Endothelial cell of umbilical vein (primary cell): ENCODE results near the gene PPIL6. TPM values are rescaled to one million over a fixed set of nuclear protein-coding genes. Genes with fewer than 3 reads are reported as not detected.

Experiments
- BruUV-seq: library from RNA; stranded (reverse); fragments of 400-500 nt; replicated peaks from 2 replicates; lab custom pipeline; 2021; lab: Mats Ljungman, UMichigan
- CTCF ChIA-PET: fragments of 300-600, 350-600 bp; sonication (Branson Sonifier 250); formaldehyde crosslinking; loops from one replicate; lab custom pipeline; 2021; ENCODE audit warnings: antibody characterized with exemption, inconsistent platforms; lab: Charles Lee
- POLR2A ChIA-PET: fragments of 300-600, 350-600 bp; sonication (Branson Sonifier 250); formaldehyde crosslinking; loops from one replicate; lab custom pipeline; 2021; ENCODE audit warnings: antibody characterized with exemption, inconsistent platforms; lab: Charles Lee
- DNase-seq: peaks from one replicate; pipeline ENCODE4 v3.0.0-alpha.2; 2011; ENCODE audit warnings: low read depth, low spot score
- FAIRE-seq: peaks from 2 replicates; lab custom pipeline; 2011; peaks lifted over from hg19 to GRCh38; lab: Jason Lieb, UNC
- H2AFZ ChIP-seq: 2 replicates; pipeline ENCODE4 v1.6.0; 2012; ENCODE audit warnings: low read depth, low read length, control low read depth, inconsistent platforms
- H3K27ac ChIP-seq: 2 replicates; pipeline ENCODE4 v1.5.1; 2011; ENCODE audit warnings: low read depth, mild to moderate bottlenecking, control low read depth, low read length, moderate library complexity; ENCODE audit not compliant: insufficient read depth
- H3K27me3 ChIP-seq, 2 experiments: 2 replicates each; pipeline versions ENCODE4 v1.6.0 to v1.6.1; 2011; ENCODE audit warnings: low read length in 2 of 2, mixed read lengths in 1 of 2; ENCODE audit not compliant: control insufficient read depth in 2 of 2, insufficient read depth in 2 of 2
- H3K36me3 ChIP-seq, 2 experiments: 2 replicates in 1 of 2; 3 replicates in 1 of 2; pipeline ENCODE4 v1.5.1; 2011; ENCODE audit warnings: low read length in 2 of 2, mild to moderate bottlenecking in 1 of 2, moderate library complexity in 1 of 2; ENCODE audit not compliant: control insufficient read depth in 2 of 2, insufficient read depth in 2 of 2; ENCODE audit errors: extremely low read depth in 1 of 2
- H3K4me1 ChIP-seq: 3 replicates; pipeline ENCODE4 v1.5.1; 2011; ENCODE audit warnings: mild to moderate bottlenecking, low read length; ENCODE audit not compliant: control insufficient read depth, insufficient read depth; ENCODE audit errors: extremely low read depth
- H3K4me2 ChIP-seq: 2 replicates; pipeline ENCODE4 v1.6.1; 2011; ENCODE audit warnings: low read length, control low read depth, mixed read lengths; ENCODE audit not compliant: insufficient read depth
- H3K4me3 ChIP-seq, 3 experiments: fragments of 200-600 bp in 1 of 3; sonication (generic), shearing (Covaris generic) in 1 of 3; replicated peaks in 1 of 3; 2 replicates each; pipeline ENCODE4 v1.5.1; 2011 to 2016; ENCODE audit warnings: control low read depth in 3 of 3, low read length in 3 of 3, mild to moderate bottlenecking in 2 of 3, inconsistent platforms in 1 of 3, low read depth in 1 of 3, moderate library complexity in 1 of 3; ENCODE audit not compliant: insufficient read depth in 1 of 3
- H3K79me2 ChIP-seq: 2 replicates; pipeline ENCODE4 v1.6.0; 2012; ENCODE audit warnings: low read length, inconsistent platforms; ENCODE audit not compliant: control insufficient read depth, insufficient read depth
- H3K9ac ChIP-seq: replicated peaks from 2 replicates; pipeline ENCODE3; 2011; ENCODE audit warnings: low read length, control low read depth; ENCODE audit not compliant: insufficient read depth; ENCODE audit errors: extremely low read depth
- H3K9me1 ChIP-seq: replicated peaks from 3 replicates; pipeline ENCODE4 v1.6.0; 2011; ENCODE audit warnings: mild to moderate bottlenecking, low read length; ENCODE audit not compliant: control insufficient read depth, insufficient read depth; ENCODE audit errors: extremely low read depth
- H3K9me3 ChIP-seq: replicated peaks from 2 replicates; pipeline ENCODE4 v1.5.1; 2012; ENCODE audit warnings: low read length, inconsistent platforms; ENCODE audit not compliant: control insufficient read depth, insufficient read depth
- H4K20me1 ChIP-seq: replicated peaks from 2 replicates; pipeline ENCODE3; 2011; ENCODE audit warnings: mild to moderate bottlenecking, low read length; ENCODE audit not compliant: control insufficient read depth, insufficient read depth; ENCODE audit errors: extremely low read depth
- EZH2 ChIP-seq: IDR thresholded peaks from 2 replicates; pipeline ENCODE4 v1.6.1; 2012; ENCODE audit warnings: borderline replicate concordance, low read depth, mild to moderate bottlenecking, moderate library complexity, low read length, inconsistent platforms; ENCODE audit not compliant: severe bottlenecking
- FOS ChIP-seq: IDR thresholded peaks from 2 replicates; pipeline ENCODE4 v1.6.1; 2011; ENCODE audit warnings: mild to moderate bottlenecking, low read length, moderate library complexity, borderline replicate concordance; ENCODE audit not compliant: insufficient read depth
- GATA2 ChIP-seq: IDR thresholded peaks from 2 replicates; pipeline ENCODE4 v1.7.0; 2011; ENCODE audit warnings: low read depth, mild to moderate bottlenecking, moderate library complexity, mixed read lengths, low read length; ENCODE audit not compliant: insufficient read length, insufficient read depth
- JUN ChIP-seq: IDR thresholded peaks from 2 replicates; pipeline ENCODE4 v1.6.1; 2011; ENCODE audit warnings: borderline replicate concordance, low read depth; ENCODE audit not compliant: insufficient read length, insufficient read depth
- MYC ChIP-seq: IDR thresholded peaks from one replicate; pipeline ENCODE4 v1.6.1; 2011; ENCODE audit warnings: mild to moderate bottlenecking, low read depth, low read length
- POLR2A ChIP-seq: IDR thresholded peaks from 2 replicates; pipeline ENCODE4 v1.6.1; 2012; ENCODE audit warnings: low read depth, mild to moderate bottlenecking, control low read depth, low read length
- POLR2AphosphoS5 ChIP-seq: IDR thresholded peaks from 2 replicates; pipeline ENCODE4 v1.6.1; 2012; ENCODE audit warnings: low read depth, mild to moderate bottlenecking, control low read depth, low read length, moderate library complexity; ENCODE audit not compliant: insufficient read depth
- dilution Hi-C: fragments of 300-500 bp; cut with MboI; formaldehyde crosslinking; loops from one replicate; pipeline ENCODE4 v1.15.0; 2019; ENCODE audit warnings: low sequenced_read_pairs; ENCODE audit not compliant: extremely low pct_ligation_motif_present
- intact Hi-C: fragments of 100-400 bp; cut with micrococcal nuclease; formaldehyde crosslinking; loops from one replicate; pipeline ENCODE4 v1.10.0; 2022
- polyA plus RNA-seq, 4 experiments: library from polyadenylated mRNA; depleted of rRNA in 3 of 4; stranded (reverse) in 3 of 4; unstranded in 1 of 4; fragments of >200 nt; gene quantifications; 2 replicates each; pipeline versions ENCODE4 v1.2.1 to v1.2.3, GENCODE V29; 2011 to 2012; ENCODE audit warnings: missing spikeins in 1 of 4
- total RNA-seq: library from RNA; stranded (reverse); gene quantifications from 2 replicates; pipeline ENCODE4 v1.2.3, GENCODE V29; 2021
- TF ChIP-seq, protein P1 (sequence below): IDR thresholded peaks from 2 replicates; pipeline ENCODE4 v1.6.1; 2011; ENCODE audit not compliant: insufficient read depth, insufficient read length
- TF ChIP-seq, protein P2 (sequence below), 2 donors: IDR thresholded peaks; 1 replicate in 1 of 2; 2 replicates in 1 of 2; pipeline ENCODE4 v1.5.1; 2011; ENCODE audit warnings: low read length in 2 of 2, mild to moderate bottlenecking in 2 of 2, moderate library complexity in 2 of 2, control low read depth in 1 of 2, inconsistent platforms in 1 of 2, low read depth in 1 of 2; ENCODE audit not compliant: insufficient read depth in 1 of 2; ENCODE audit errors: extremely low read depth in 1 of 2

PPIL6 gene
- total and polyA plus RNA-seq, 2 donors (not counting 3 experiments of a cell fraction or from before 2014, with no cell fraction given) = 0.11 to 0.33 TPM

DNA sequence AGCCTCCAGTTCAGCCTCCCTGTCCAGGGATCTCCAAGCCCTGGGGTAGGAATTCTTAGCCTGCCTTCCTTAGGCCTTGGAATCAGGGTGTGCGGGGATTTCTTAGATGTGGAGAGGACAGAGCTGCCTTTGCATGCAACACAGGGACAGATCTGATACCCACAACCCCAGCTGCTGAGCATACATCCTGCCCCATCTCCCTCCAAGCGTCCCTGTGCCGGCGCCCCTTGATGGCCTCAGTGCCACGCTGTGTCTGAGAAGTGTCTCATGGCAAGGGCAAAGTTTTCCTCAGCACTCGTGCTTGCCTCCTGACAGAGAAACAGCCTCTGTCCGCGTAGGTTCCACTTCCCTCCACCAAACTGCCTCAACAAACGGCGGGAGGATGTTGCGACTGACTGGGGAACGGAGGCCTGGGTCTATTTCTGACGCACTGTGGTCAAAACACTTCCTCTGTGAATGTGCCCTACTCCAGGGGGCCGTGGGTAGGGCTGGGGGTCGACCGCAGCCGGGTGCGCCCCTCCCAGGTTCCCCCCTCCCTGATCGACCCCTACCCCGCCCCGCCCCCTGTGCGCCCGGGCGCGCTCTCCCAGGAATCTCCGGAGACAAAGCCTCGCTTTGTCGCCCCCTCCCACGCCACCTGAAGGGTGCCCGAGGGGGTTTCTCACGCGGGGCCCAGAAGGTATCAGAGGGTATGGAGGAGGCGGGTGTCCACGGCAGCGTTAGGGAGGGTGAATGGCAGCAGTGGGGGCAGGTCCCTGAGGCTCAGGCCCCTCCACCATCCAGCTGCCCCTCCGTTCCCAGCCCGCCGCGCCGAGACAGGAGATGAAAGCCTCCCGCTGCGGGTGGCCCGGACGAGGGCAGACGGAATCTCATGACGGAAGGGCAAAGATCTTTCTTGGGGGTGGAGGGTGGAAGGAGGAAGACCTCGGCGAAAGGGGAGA, 14.3 kb upstream of the PPIL6 start:
- dilution Hi-C loops (no loop called here), intact Hi-C loops (loop anchor here (1.0 kb wide), 1 partner anchor 14 kb away; the partner anchor contains the start of genes PPIL6 and SMPD2)
- Histone ChIP-seq H3K4me1 (peaks cover 7% of the 10 kb centered on the region), H3K9me1 (no peaks in the 10 kb centered on the region), H4K20me1 (no peaks in the 10 kb centered on the region), H3K4me2 (peak overlapping the region; percentile 38), H3K27ac (no peak overlapping the region), H3K9ac (peak overlapping the region; percentile 43), H3K27me3 (no peaks in the 10 kb centered on the region), H3K9me3 (no peaks in the 10 kb centered on the region), H3K79me2 (no peaks in the 10 kb centered on the region), H3K36me3 (no peaks in the 10 kb centered on the region), H2AFZ (peak overlapping the region; percentile 75), H3K4me3 (peak overlapping the region; percentile 59 to 69 (median 64))
- DNase-seq (no peak), FAIRE-seq (peak; percentile 65)
- ChIA-PET CTCF (interaction anchor here (1.0 to 1.1 kb wide), 2 partner anchors 9 to 21 kb away, joined by 3 to 6 read pairs; no protein-coding TSS in a partner anchor), POLR2A (no interaction called here)
- TF ChIP-seq JUN (no peak), GATA2 (no peak), POLR2A (no peak), MYC (no peak), FOS (no peak), POLR2AphosphoS5 (no peak), EZH2 (no peak)
- TF ChIP-seq, protein P1, sequence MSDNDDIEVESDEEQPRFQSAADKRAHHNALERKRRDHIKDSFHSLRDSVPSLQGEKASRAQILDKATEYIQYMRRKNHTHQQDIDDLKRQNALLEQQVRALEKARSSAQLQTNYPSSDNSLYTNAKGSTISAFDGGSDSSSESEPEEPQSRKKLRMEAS = no peak
- TF ChIP-seq, protein P2, sequence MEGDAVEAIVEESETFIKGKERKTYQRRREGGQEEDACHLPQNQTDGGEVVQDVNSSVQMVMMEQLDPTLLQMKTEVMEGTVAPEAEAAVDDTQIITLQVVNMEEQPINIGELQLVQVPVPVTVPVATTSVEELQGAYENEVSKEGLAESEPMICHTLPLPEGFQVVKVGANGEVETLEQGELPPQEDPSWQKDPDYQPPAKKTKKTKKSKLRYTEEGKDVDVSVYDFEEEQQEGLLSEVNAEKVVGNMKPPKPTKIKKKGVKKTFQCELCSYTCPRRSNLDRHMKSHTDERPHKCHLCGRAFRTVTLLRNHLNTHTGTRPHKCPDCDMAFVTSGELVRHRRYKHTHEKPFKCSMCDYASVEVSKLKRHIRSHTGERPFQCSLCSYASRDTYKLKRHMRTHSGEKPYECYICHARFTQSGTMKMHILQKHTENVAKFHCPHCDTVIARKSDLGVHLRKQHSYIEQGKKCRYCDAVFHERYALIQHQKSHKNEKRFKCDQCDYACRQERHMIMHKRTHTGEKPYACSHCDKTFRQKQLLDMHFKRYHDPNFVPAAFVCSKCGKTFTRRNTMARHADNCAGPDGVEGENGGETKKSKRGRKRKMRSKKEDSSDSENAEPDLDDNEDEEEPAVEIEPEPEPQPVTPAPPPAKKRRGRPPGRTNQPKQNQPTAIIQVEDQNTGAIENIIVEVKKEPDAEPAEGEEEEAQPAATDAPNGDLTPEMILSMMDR (IDR thresholded peaks at IDR 0.05; ENCODE audit: extremely low read depth in 1 of 2, insufficient read depth in 1 of 2, low read depth in 1 of 2, low read length in 2 of 2) = no peak
- BruUV-seq = TSS peak; percentile 20
